ENCODE measurements around the gene CALN1.

Gene CALN1

DNA sequence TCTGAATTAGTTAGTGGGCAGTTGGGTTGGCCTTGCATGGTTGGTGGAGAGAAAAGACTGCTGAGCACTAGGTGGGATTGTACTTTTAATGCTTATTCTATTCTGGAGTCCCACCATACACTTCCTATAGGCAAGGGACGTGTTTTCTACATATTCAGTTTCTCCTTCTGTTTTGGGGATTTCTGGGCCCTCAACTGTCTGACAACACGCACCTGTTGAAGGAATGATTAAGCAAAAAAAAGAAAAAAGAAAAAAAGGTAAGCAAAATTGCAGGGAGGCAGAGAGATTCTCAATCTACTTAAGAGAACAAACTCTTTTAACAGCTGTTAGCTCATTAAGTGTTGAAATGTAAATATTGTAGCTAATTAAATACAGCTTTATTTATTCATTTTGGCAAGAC is 541.3 kb downstream of the CALN1 start:
- no peak overlapping the region for H3K9ac ChIP-seq
- no peak for TF ChIP-seq Cebpa-rat (IDR thresholded peaks at IDR 0.05)

DNA sequence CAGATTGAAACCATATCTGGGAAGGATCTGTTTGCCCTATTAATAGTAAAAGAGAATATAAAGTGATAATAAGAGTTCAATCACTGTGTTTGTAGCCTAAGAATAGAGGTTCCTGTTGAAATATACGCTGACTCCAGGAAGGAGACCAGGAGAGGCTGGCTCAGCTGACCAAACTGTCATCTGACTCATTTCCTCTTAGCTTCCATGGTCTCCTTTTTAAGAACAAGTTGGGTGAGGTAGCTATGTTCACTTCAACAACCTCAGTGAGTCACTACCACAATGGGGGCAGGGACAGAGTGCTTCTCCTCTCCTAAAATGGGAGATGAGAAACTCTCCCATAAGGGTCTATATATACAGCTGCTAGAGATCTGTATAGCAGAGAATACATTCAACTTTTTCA is 543.3 kb downstream of the CALN1 start:
- H3K4me3 ChIP-seq: peak overlapping the region in 5 of 10 experiments; percentile 31 to 54 (median 36); a peak in 10 of 20 replicates
- peak overlapping the region in 6 of 11 experiments; percentile 38 to 69 (median 48); a peak in 8 of 22 replicates for H3K9ac ChIP-seq
- peak overlapping the region; percentile 51 to 90 (median 77) for H3K4me2 ChIP-seq
- no peaks in the 10 kb centered on the region for H4K20me1 ChIP-seq
- peak overlapping the region; percentile 42 to 94 (median 70); a peak in 21 of 22 replicates for H3K27ac ChIP-seq
- H3K9me3 ChIP-seq (replicated peaks in 1 of 11): peaks cover 0 to 15% (median 0%) of the 10 kb centered on the region in 11 experiments; a peak in 1 of 22 replicates
- TF ChIP-seq Cebpa-rat (IDR thresholded peaks at IDR 0.05): no peak
- no peaks in the 10 kb centered on the region for H3K27me3 ChIP-seq
- H3K4me1 ChIP-seq: peaks cover 27 to 51% (median 35%) of the 10 kb centered on the region in 10 experiments
- no peaks in the 10 kb centered on the region for H3K36me3 ChIP-seq

More for the DNA sequence above, 541.3 kb downstream of the CALN1 start:
- Histone ChIP-seq H3K9me3 (replicated peaks in 1 of 11) (peaks cover 0 to 16% (median 5%) of the 10 kb centered on the region in 11 experiments; a peak in 14 of 22 replicates), H3K36me3 (no peaks in the 10 kb centered on the region), H3K4me2 (peak overlapping the region in 8 of 11 experiments; percentile 6 to 75 (median 16); a peak in 7 of 22 replicates), H3K27ac (no peak overlapping the region), H3K4me3 (no peak overlapping the region), H3K27me3 (no peaks in the 10 kb centered on the region), H4K20me1 (no peaks in the 10 kb centered on the region), H3K4me1 (peaks cover 27 to 51% (median 35%) of the 10 kb centered on the region in 10 experiments)

DNA sequence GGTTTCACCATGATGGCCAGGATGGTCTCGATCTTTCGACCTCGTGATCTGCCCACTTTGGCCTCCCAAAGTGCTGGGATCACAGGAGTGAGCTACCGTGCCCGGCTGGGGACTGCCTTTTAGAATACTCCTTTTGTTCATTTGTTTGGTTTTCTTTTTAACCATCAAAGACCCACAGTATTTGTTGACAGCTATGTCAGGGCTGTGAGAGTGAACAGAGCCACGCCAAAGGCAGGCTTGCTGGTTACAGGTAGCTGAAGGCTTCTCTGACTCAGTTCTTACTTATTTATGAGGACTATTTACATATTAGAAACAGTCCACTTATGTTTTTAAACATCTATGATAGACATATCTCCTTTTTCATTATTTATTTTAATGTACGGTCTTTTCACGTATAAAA is 544.5 kb downstream of the CALN1 start:
- peak overlapping the region; percentile 32 to 90 (median 75); a peak in 21 of 22 replicates for H3K4me2 ChIP-seq
- peaks cover 27 to 51% (median 35%) of the 10 kb centered on the region in 10 experiments for H3K4me1 ChIP-seq
- no peak overlapping the region for H3K4me3 ChIP-seq
- H3K9ac ChIP-seq: 0 out of 22 replicates have a peak overlapping the region, but pooled peaks of 1 of the 11 experiments have one; percentile 64
- no peak for TF ChIP-seq Cebpa-rat (IDR thresholded peaks at IDR 0.05)
- H3K9me3 ChIP-seq (replicated peaks in 1 of 11): peaks cover 0 to 17% (median 0%) of the 10 kb centered on the region in 11 experiments; a peak in 2 of 22 replicates
- no peaks in the 10 kb centered on the region for H3K36me3 ChIP-seq
- no peaks in the 10 kb centered on the region for H4K20me1 ChIP-seq
- peak overlapping the region in 3 of 11 experiments; percentile 84 to 94 (median 91); a peak in 6 of 22 replicates for H3K27ac ChIP-seq
- H3K27me3 ChIP-seq: no peaks in the 10 kb centered on the region

DNA sequence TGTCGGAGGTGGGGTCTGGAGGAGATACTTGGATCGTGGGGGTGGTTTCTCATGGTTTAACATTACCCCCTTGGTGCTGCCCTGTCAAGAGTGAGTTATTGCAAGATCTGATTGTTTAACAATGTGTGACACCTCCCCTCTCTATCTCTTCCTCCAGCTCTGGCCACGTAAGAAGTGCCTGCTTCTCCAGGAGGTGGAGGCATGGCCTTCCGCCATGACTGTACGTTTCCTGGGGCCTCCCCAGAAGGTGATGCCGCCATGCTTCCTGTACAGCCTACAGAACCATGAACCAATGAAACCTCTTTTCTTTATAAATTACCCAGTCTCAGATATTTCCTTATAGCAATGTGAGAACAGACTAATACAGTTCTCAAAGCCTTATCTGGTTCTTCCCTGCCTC is 547.0 kb downstream of the CALN1 start:
- H3K27me3 ChIP-seq: no peaks in the 10 kb centered on the region
- peaks cover 0 to 17% (median 0%) of the 10 kb centered on the region in 11 experiments; a peak in 2 of 22 replicates for H3K9me3 ChIP-seq (replicated peaks in 1 of 11)
- H3K4me3 ChIP-seq: no peak overlapping the region
- TF ChIP-seq Cebpa-rat (IDR thresholded peaks at IDR 0.05): no peak
- no peak overlapping the region for H3K27ac ChIP-seq
- no peak overlapping the region for H3K4me2 ChIP-seq
- H3K9ac ChIP-seq: no peak overlapping the region
- peaks cover 26 to 39% (median 32%) of the 10 kb centered on the region in 10 experiments for H3K4me1 ChIP-seq
- no peaks in the 10 kb centered on the region for H3K36me3 ChIP-seq
- H4K20me1 ChIP-seq: no peaks in the 10 kb centered on the region

DNA sequence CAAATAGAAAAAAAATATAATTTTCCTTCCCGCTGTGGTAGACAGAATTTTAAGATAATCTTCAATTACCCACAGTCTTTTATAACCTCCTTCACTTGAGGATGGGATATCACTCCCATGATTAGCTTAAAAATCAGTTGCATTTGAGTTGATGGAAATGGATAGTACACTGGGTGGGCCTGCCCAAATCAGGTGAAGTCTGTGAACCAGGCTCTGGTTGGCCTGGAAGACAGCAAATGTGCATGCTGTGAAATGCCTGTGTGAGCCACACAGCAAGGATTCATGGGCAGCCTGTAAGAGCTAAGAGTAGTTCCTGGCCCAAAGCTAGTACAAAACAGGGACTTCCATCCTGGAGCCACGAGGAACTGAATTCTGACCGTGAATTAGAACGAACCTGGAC is 548.0 kb downstream of the CALN1 start:
- H3K4me3 ChIP-seq: no peak overlapping the region
- H3K4me1 ChIP-seq: peaks cover 20 to 29% (median 26%) of the 10 kb centered on the region in 10 experiments
- H3K9me3 ChIP-seq (replicated peaks in 1 of 11): peaks cover 0 to 17% (median 0%) of the 10 kb centered on the region in 11 experiments; a peak in 2 of 22 replicates
- no peak overlapping the region for H3K4me2 ChIP-seq
- TF ChIP-seq Cebpa-rat (IDR thresholded peaks at IDR 0.05): no peak
- H3K36me3 ChIP-seq: no peaks in the 10 kb centered on the region
- H3K27me3 ChIP-seq: no peaks in the 10 kb centered on the region
- H3K27ac ChIP-seq: no peak overlapping the region
- no peaks in the 10 kb centered on the region for H4K20me1 ChIP-seq
- H3K9ac ChIP-seq: no peak overlapping the region

DNA sequence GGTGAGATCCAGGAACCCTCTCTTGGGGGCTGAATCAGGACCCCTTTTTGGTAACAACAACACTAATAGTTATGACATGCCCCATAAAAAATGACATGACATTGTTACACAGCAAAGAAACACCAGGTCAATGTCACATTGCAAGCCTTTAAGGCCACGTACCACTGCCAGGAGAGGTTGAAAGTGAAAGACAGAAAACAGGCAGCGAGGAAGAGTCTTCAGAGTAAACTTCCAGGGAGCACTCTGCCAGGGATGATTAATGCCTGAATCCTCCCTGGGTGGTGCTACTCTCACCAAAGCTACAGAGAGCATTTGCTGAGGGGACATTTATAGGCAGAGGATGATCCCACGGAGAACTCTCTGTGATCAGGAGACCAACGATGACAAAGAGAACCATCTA is 551.6 kb downstream of the CALN1 start:
- Histone ChIP-seq H3K4me2 (no peak overlapping the region), H3K9ac (no peak overlapping the region), H3K27me3 (no peaks in the 10 kb centered on the region), H3K4me1 (peaks cover 0 to 5% (median 0%) of the 10 kb centered on the region in 10 experiments; a peak in 1 of 20 replicates), H3K36me3 (no peaks in the 10 kb centered on the region), H4K20me1 (no peaks in the 10 kb centered on the region), H3K4me3 (no peak overlapping the region), H3K9me3 (replicated peaks in 1 of 11) (peaks cover 0 to 26% (median 0%) of the 10 kb centered on the region in 11 experiments; a peak in 7 of 22 replicates), H3K27ac (no peak overlapping the region)
- TF ChIP-seq Cebpa-rat (IDR thresholded peaks at IDR 0.05): no peak

DNA sequence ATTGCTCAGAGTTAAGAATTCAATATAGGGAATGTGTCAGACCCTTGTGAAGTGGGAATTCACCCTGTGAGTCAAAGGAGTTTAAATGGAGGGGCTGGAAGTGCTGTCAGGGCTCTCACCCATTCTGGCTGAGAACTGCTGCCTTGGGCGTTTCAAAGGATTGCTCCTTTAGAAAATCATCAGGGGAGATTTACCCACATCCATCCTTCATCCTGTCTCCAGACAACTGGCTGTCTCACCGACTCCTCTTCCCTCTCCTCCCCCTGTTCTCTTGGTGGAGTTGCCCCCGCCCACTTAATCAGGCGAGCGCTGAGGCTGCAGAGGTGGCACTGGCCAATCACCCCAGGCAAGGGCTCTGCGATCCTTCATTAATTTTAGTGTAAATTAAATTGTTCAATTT is 554.8 kb downstream of the CALN1 start:
- no peak overlapping the region for H3K4me3 ChIP-seq
- H3K27ac ChIP-seq: no peak overlapping the region
- H4K20me1 ChIP-seq: no peaks in the 10 kb centered on the region
- no peak for TF ChIP-seq Cebpa-rat (IDR thresholded peaks at IDR 0.05)
- no peaks in the 10 kb centered on the region for H3K36me3 ChIP-seq
- no peak overlapping the region for H3K9ac ChIP-seq
- H3K4me2 ChIP-seq: no peak overlapping the region
- H3K4me1 ChIP-seq: 0 out of 20 replicates have a peak, but pooled peaks cover 0 to 2% (median 0%) of the 10 kb centered on the region in 10 experiments
- H3K9me3 ChIP-seq (replicated peaks in 1 of 11): peaks cover 0 to 25% (median 0%) of the 10 kb centered on the region in 11 experiments; a peak in 6 of 22 replicates
- H3K27me3 ChIP-seq: no peaks in the 10 kb centered on the region

DNA sequence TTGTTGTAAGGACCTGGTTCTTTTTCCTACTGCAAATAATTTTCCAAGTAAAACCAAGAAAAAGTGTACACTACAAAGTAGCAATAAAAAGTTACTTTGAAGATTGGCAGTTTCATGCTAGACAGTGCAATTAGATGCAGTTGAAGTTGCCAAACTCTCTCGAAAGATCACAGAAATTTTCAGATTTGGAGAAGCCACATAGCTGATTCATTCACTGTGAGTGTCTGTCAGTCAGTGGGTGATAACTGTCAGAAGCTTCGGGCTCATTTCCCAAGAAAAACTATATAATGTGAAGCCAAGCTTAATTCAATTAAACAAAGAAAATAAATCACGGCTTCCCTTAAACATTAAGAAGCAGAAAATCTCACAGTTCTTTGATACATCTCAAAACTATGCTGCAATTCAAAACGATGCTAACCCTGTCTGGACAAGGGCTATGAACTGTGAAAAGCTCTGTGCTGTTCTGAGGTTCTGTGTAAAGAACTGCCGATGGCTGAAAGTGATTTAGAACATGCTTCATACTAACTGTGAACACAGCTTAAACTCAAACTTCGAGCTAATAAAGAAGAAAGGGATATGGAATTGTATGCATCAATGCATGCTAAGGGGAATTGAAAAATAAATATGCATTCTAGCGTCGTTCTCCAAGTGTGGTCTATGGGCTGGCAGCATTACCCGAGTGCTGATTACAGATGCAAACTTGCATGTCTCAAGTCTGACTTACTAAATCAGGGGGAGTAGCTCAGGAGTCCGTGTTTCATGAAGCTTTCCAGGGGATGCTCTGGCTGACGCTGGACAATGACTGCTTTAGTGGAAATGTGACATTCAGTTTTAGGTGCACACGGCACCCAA is 557.4 kb downstream of the CALN1 start:
- no peaks in the 10 kb centered on the region for H3K36me3 ChIP-seq
- H3K4me3 ChIP-seq: no peak overlapping the region
- no peak overlapping the region for H3K9ac ChIP-seq
- H3K4me1 ChIP-seq: 0 out of 20 replicates have a peak, but pooled peaks cover 0 to 10% (median 0%) of the 10 kb centered on the region in 10 experiments
- TF ChIP-seq Cebpa-rat (IDR thresholded peaks at IDR 0.05): no peak
- no peak overlapping the region for H3K4me2 ChIP-seq
- no peaks in the 10 kb centered on the region for H4K20me1 ChIP-seq
- no peak overlapping the region for H3K27ac ChIP-seq
- H3K9me3 ChIP-seq (replicated peaks in 1 of 11): peaks cover 0 to 15% (median 0%) of the 10 kb centered on the region in 11 experiments; a peak in 6 of 22 replicates
- H3K27me3 ChIP-seq: no peaks in the 10 kb centered on the region
